Calu3 (cell line): ENCODE data around the gene PEX11G. TPM values are rescaled to one million over a fixed set of nuclear protein-coding genes. Genes with fewer than 3 reads are reported as not detected.
"Not testable (repeated sequence)": the region's sequence is repeated elsewhere in the genome, so short reads cannot be mapped to it uniquely, and the experiment has no call there.

Experiments used
- BruUV-seq: library from RNA; stranded (reverse); fragments of 400-500 nt; replicated peaks from 2 replicates; lab custom pipeline; 2021; lab: Mats Ljungman, UMichigan
- CTCF ChIA-PET: fragments of 300-600 bp; sonication (Branson Sonifier 250); formaldehyde crosslinking; loops from one replicate; lab custom pipeline; 2022; ENCODE audit warnings: antibody characterized with exemption; lab: Charles Lee
- DNase-seq: peaks from one replicate; pipeline ENCODE4 v3.0.0; 2022
- H3K27ac Mint-ChIP-seq: one replicate; pipeline ENCODE4 v1.8.0; 2022; ENCODE audit warnings: mixed read lengths; ENCODE audit not compliant: unreplicated experiment
- H3K27me3 Mint-ChIP-seq: one replicate; pipeline ENCODE4 v1.8.0; 2022; ENCODE audit warnings: mixed read lengths; ENCODE audit not compliant: unreplicated experiment
- H3K36me3 Mint-ChIP-seq: one replicate; pipeline ENCODE4 v1.8.0; 2022; ENCODE audit warnings: mild to moderate bottlenecking, moderate library complexity, mixed read lengths; ENCODE audit not compliant: insufficient read depth, unreplicated experiment
- H3K4me1 Mint-ChIP-seq: one replicate; pipeline ENCODE4 v1.8.0; 2022; ENCODE audit warnings: mild to moderate bottlenecking, low read depth, mixed read lengths; ENCODE audit not compliant: unreplicated experiment
- H3K4me3 Mint-ChIP-seq: one replicate; pipeline ENCODE4 v1.8.0; 2022; ENCODE audit warnings: mild to moderate bottlenecking, low read depth, moderate library complexity, mixed read lengths; ENCODE audit not compliant: unreplicated experiment
- H3K9me3 Mint-ChIP-seq: one replicate; pipeline ENCODE4 v1.8.0; 2022; ENCODE audit warnings: low read depth, mixed read lengths; ENCODE audit not compliant: unreplicated experiment
- intact Hi-C: fragments of 100-400 bp; cut with micrococcal nuclease; formaldehyde crosslinking; loops from one replicate; pipeline ENCODE4 v1.10.0; 2022; ENCODE audit not compliant: unreplicated experiment
- total RNA-seq: library from RNA; stranded (reverse); gene quantifications from 2 replicates; pipeline ENCODE4 v1.2.3, GENCODE V29; 2022
- TF ChIP-seq, protein P1 (sequence below): fragments of 200-600 bp; IDR thresholded peaks from one replicate; pipeline ENCODE4 v1.8.0; 2022; ENCODE audit warnings: antibody characterized with exemption; ENCODE audit not compliant: unreplicated experiment

The PEX11G gene
- total RNA-seq, 1 experiment from 2014 or later: 1.3 TPM

DNA sequence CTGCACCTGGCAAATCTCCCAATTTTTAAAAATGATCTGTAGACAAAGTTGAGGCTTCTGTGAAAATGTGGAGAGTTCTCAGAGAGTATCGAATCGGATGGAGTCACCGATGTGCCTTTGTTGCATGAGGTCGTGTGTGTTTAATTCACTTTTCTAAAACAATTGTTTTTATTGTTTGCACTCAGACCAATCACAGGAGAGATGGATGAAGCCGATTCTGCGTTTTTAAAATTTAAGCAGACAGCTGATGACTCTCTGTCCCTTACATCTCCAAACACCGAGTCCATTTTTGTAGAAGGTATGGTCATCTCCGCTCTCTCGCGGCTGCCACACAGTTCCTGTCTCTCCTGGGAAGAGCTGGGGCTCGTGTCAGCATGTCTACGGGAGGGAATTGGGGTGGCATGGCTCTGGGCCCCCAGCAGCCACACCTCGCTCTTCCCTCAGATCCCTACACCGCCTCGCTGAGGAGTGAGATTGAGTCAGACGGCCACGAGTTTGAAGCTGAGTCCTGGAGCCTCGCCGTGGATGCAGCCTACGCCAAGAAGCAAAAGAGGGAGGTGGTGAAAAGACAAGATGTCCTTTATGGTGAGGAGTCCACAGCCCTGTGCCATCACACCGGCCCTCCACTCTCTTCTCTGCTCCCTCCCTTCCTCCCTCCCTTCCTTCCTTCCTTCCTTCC, 47.2 kb downstream of the PEX11G start:
- CTCF ChIA-PET: interaction anchor here (0.7 kb wide), 1 partner anchor 14 kb away, joined by 5 read pairs; no protein-coding TSS in a partner anchor
- DNase-seq: no peak
- no peak overlapping the region for H3K4me3 Mint-ChIP-seq
- peaks cover 20% of the 10 kb centered on the region for H3K36me3 Mint-ChIP-seq
- H3K27me3 Mint-ChIP-seq: no peaks in the 10 kb centered on the region
- H3K9me3 Mint-ChIP-seq: no peaks in the 10 kb centered on the region
- H3K4me1 Mint-ChIP-seq: no peaks in the 10 kb centered on the region
- no TSS peak for BruUV-seq
- TF ChIP-seq, protein P1, sequence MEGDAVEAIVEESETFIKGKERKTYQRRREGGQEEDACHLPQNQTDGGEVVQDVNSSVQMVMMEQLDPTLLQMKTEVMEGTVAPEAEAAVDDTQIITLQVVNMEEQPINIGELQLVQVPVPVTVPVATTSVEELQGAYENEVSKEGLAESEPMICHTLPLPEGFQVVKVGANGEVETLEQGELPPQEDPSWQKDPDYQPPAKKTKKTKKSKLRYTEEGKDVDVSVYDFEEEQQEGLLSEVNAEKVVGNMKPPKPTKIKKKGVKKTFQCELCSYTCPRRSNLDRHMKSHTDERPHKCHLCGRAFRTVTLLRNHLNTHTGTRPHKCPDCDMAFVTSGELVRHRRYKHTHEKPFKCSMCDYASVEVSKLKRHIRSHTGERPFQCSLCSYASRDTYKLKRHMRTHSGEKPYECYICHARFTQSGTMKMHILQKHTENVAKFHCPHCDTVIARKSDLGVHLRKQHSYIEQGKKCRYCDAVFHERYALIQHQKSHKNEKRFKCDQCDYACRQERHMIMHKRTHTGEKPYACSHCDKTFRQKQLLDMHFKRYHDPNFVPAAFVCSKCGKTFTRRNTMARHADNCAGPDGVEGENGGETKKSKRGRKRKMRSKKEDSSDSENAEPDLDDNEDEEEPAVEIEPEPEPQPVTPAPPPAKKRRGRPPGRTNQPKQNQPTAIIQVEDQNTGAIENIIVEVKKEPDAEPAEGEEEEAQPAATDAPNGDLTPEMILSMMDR: no peak
- no peak overlapping the region for H3K27ac Mint-ChIP-seq
- intact Hi-C loops: no loop called here

DNA sequence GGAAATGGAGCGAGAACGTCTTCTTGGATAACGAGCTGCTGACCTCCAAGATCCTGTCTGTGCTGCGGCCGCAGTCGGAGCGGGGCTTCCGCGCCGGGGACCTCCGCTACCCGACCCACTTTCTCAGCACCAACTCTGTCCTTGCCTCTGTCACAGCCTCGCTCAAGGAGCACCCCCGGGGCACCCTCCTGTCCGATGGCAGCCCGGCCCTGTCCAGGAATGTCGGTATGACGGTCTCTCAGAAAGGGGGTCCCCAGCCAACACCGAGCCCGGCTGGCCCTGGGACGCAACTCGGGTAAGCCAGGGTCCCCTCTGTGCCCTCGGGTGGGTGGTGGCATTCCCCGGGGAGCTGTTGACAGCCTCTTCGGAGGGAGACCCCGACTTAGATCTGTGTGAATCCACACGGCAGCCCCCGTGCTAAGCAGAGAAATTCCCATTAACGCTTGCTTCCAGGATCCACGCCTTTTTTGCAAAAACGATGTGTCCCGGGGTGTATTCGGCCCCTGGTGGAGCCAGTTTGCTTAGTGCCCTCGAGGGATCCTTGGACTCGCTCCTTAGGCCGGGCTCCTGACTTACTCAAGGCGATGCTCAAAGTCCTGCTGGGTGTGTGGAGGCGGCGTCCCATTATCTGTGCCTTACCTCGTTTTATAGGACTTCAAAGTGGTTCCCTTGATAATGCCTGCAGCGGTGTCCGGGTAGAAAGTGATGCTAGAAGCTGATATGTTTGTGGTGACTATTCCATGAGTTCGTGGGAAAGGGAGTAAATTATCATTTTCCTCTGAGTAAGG, 48.5 kb downstream of the PEX11G start:
- peaks cover 13% of the 10 kb centered on the region for H3K36me3 Mint-ChIP-seq
- BruUV-seq: no TSS peak
- H3K27me3 Mint-ChIP-seq: no peaks in the 10 kb centered on the region
- TF ChIP-seq, protein P1: no peak
- no peak overlapping the region for H3K27ac Mint-ChIP-seq
- no peak for DNase-seq
- no peaks in the 10 kb centered on the region for H3K9me3 Mint-ChIP-seq
- intact Hi-C loops: no loop called here
- H3K4me1 Mint-ChIP-seq: no peaks in the 10 kb centered on the region
- no peak overlapping the region for H3K4me3 Mint-ChIP-seq
- CTCF ChIA-PET: interaction anchor here (0.6 kb wide), 1 partner anchor 10 kb away, joined by 3 read pairs; no protein-coding TSS in a partner anchor

DNA sequence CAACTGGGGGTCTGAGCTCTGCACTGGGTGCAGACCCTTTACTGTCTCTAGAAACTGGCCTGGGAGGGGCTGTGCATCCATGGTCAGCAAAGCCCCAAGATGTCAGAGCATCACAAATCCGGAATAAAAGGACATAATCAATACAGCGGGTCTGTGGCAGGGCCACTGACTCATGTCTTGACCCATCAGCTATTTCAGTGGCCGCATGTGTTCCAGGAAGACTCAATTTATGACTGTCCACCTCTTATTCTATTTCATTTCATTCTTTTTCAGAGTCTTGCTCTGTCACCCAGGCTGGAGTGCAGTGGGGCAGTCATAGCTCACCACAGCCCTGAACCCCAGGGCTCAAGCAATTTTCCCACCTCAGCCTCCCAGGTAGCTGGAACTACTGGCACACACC, 53.2 kb downstream of the PEX11G start:
- intact Hi-C loops: no loop called here
- H3K36me3 Mint-ChIP-seq: no peaks in the 10 kb centered on the region
- no peak overlapping the region for H3K4me3 Mint-ChIP-seq
- H3K4me1 Mint-ChIP-seq: no peaks in the 10 kb centered on the region
- DNase-seq: no peak
- no peaks in the 10 kb centered on the region for H3K27me3 Mint-ChIP-seq
- CTCF ChIA-PET: no interaction called here
- no TSS peak for BruUV-seq
- no peak overlapping the region for H3K27ac Mint-ChIP-seq
- H3K9me3 Mint-ChIP-seq: no peaks in the 10 kb centered on the region
- TF ChIP-seq, protein P1: no peak

DNA sequence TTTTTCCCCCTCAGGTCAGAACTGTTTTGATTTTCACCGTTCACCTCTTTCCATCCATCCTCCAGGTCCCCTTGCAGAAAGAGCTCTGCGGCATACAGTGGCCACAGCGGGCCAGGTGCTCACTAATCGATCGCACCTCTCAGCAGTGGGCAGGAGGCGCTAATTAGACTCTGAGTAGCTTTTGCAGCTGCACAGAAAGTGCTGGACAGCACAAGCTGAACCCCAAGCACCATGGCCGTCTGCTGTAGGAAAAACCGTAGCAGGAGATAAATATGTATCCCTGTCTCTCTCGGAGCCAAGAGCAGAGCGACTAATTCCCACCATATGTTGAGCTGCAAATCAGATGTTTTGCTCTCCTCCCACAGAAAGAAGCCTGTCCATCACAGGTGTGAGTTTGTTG, 54.4 kb downstream of the PEX11G start:
- Mint-ChIP-seq H3K36me3 (no peaks in the 10 kb centered on the region), H3K27me3 (no peaks in the 10 kb centered on the region), H3K4me3 (no peak overlapping the region), H3K9me3 (no peaks in the 10 kb centered on the region), H3K27ac (no peak overlapping the region), H3K4me1 (no peaks in the 10 kb centered on the region)
- CTCF ChIA-PET: no interaction called here
- intact Hi-C loops: no loop called here
- no peak for DNase-seq
- TF ChIP-seq, protein P1: no peak
- BruUV-seq: no TSS peak

DNA sequence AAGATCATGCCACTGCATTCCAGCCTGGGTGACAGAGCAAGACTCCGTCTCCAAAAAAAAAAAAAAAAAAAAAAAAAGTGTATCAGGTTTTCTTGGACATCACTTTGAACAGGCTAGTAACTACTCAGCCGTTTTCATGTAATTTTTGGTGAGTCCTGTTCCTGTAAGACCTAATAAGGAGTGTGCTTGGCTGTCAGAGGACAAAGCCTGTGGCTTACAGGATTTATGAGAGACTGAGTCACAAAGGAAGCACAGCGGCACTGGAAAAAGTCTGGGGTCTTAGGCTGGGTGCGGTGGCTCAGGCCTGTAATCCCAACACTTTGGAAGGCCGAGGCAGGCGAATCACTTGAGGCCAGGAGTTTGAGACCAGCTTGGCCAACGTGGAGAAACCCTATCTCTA, 55.4 kb downstream of the PEX11G start:
- H3K27ac Mint-ChIP-seq, intact Hi-C loops, DNase-seq, H3K9me3 Mint-ChIP-seq, BruUV-seq, H3K36me3 Mint-ChIP-seq, H3K4me3 Mint-ChIP-seq, H3K27me3 Mint-ChIP-seq, H3K4me1 Mint-ChIP-seq: not testable (repeated sequence)
- CTCF ChIA-PET: interaction anchor here (0.6 kb wide), 1 partner anchor 29 kb away, joined by 3 read pairs; no protein-coding TSS in a partner anchor
